Neural cell (in vitro differentiated cells): Measurements from ENCODE around the gene PKIB. TPM values are rescaled to one million over a fixed set of nuclear protein-coding genes. Genes with fewer than 3 reads are reported as not detected.

ENCODE experiments used
- H2AFZ ChIP-seq: fragments of 200-600, 300-800 bp; sonication (generic), shearing (Covaris generic); 2 replicates; pipeline ENCODE4 v1.6.0; 2014; ENCODE audit warnings: low read depth, mild to moderate bottlenecking, antibody characterized with exemption, low read length, moderate library complexity
- H3F3A ChIP-seq: fragments of 200-600 bp; shearing (Covaris generic); 2 replicates; pipeline ENCODE4 v1.6.1; 2016; ENCODE audit warnings: mild to moderate bottlenecking, moderate library complexity, mixed read lengths, antibody characterized with exemption, low read length; ENCODE audit not compliant: insufficient read depth, poor library complexity, severe bottlenecking
- H3K27ac ChIP-seq: fragments of 200-600, 300-800 bp; sonication (generic), shearing (Covaris generic); 2 replicates; pipeline ENCODE4 v1.5.1; 2014; ENCODE audit warnings: mild to moderate bottlenecking, low read length, moderate library complexity
- H3K27me3 ChIP-seq: fragments of 300-800, 200-600 bp; sonication (generic), shearing (Covaris generic); 2 replicates; pipeline ENCODE4 v1.6.0; 2014; ENCODE audit warnings: mild to moderate bottlenecking, low read depth, low read length, moderate library complexity; ENCODE audit not compliant: insufficient read depth
- H3K36me3 ChIP-seq: fragments of 300-800, 200-600 bp; sonication (generic), shearing (Covaris generic); 2 replicates; pipeline ENCODE4 v1.5.1; 2014; ENCODE audit warnings: mild to moderate bottlenecking, antibody characterized with exemption, low read length, moderate library complexity; ENCODE audit not compliant: insufficient read depth
- H3K4me2 ChIP-seq: fragments of 300-800, 200-600 bp; sonication (generic), shearing (Covaris generic); 2 replicates; pipeline ENCODE4 v1.6.0; 2014; ENCODE audit warnings: mild to moderate bottlenecking, low read length
- H3K4me3 ChIP-seq: fragments of 300-800, 200-600 bp; sonication (generic), shearing (Covaris generic); 2 replicates; pipeline ENCODE4 v1.5.1; 2014; ENCODE audit warnings: mild to moderate bottlenecking, low read length, moderate library complexity
- H3K79me2 ChIP-seq: fragments of 200-600 bp; shearing (Covaris generic); replicated peaks from 2 replicates; pipeline ENCODE4 v1.6.0; 2014; ENCODE audit warnings: mild to moderate bottlenecking, low read length, moderate library complexity; ENCODE audit not compliant: insufficient read depth
- H3K9ac ChIP-seq: fragments of 300-800, 200-600 bp; sonication (generic), shearing (Covaris generic); 2 replicates; pipeline ENCODE4 v1.6.1; 2016; ENCODE audit warnings: mild to moderate bottlenecking, low read length, mixed read lengths
- H3K9me2 ChIP-seq: fragments of 200-600 bp; shearing (Covaris generic); 2 replicates; pipeline ENCODE4 v1.6.1; 2016; ENCODE audit warnings: mild to moderate bottlenecking, low read length, mixed read lengths; ENCODE audit not compliant: insufficient read depth
- H3K9me3 ChIP-seq: fragments of 200-600, 300-800 bp; sonication (generic), shearing (Covaris generic); 2 replicates; pipeline ENCODE4 v1.6.1; 2016; ENCODE audit warnings: mild to moderate bottlenecking, mixed run types, low read length, moderate library complexity, mixed read lengths
- H4K20me1 ChIP-seq: fragments of 200-600 bp; shearing (Covaris generic); 2 replicates; pipeline ENCODE4 v1.6.1; 2016; ENCODE audit warnings: mild to moderate bottlenecking, mixed run types; ENCODE audit not compliant: insufficient read depth
- CTCF ChIP-seq: fragments of 450-650 bp; IDR thresholded peaks from 2 replicates; pipeline ENCODE4 v1.5.1; 2014; ENCODE audit warnings: antibody characterized with exemption, mild to moderate bottlenecking, moderate library complexity; ENCODE audit not compliant: poor library complexity, severe bottlenecking
- EP300 ChIP-seq: fragments of 450-650 bp; conservative IDR thresholded peaks from 2 replicates; pipeline ENCODE4 v1.6.1; 2014; ENCODE audit warnings: antibody characterized with exemption, mild to moderate bottlenecking, moderate library complexity; ENCODE audit not compliant: poor library complexity, severe bottlenecking
- EZH2 ChIP-seq: fragments of 200-600, 300-800 bp; shearing (Covaris generic), sonication (generic); IDR thresholded peaks from 2 replicates; pipeline ENCODE4 v1.6.1; 2014; ENCODE audit warnings: antibody characterized with exemption, low read length, borderline replicate concordance, mild to moderate bottlenecking; ENCODE audit not compliant: insufficient read depth, poor library complexity, severe bottlenecking
- MXI1 ChIP-seq: fragments of 450-650 bp; conservative IDR thresholded peaks from 2 replicates; pipeline ENCODE4 v1.6.1; 2014; ENCODE audit warnings: antibody characterized with exemption, mild to moderate bottlenecking; ENCODE audit not compliant: poor library complexity, severe bottlenecking
- POLR2AphosphoS5 ChIP-seq: IDR thresholded peaks from 2 replicates; pipeline ENCODE4 v1.6.1; 2012
- RAD21 ChIP-seq: fragments of 450-650 bp; conservative IDR thresholded peaks from 2 replicates; pipeline ENCODE4 v1.6.1; 2014; ENCODE audit warnings: antibody characterized with exemption, mild to moderate bottlenecking, moderate library complexity
- REST ChIP-seq: IDR thresholded peaks from 2 replicates; pipeline ENCODE4 v1.6.1; 2012; ENCODE audit warnings: borderline replicate concordance
- SMC3 ChIP-seq: fragments of 450-650 bp; conservative IDR thresholded peaks from 2 replicates; pipeline ENCODE4 v1.6.1; 2014; ENCODE audit warnings: antibody characterized with exemption, mild to moderate bottlenecking, moderate library complexity; ENCODE audit not compliant: poor library complexity
- TAF1 ChIP-seq: IDR thresholded peaks from 2 replicates; pipeline ENCODE4 v1.6.1; 2012; ENCODE audit warnings: low read depth
- polyA plus RNA-seq: library from polyadenylated mRNA; depleted of rRNA; stranded (reverse); fragments of >200 nt; gene quantifications from 2 replicates; pipeline ENCODE4 v1.2.3, GENCODE V29; 2014

PKIB gene
- polyA plus RNA-seq, 1 donor from 2014 or later, result 22.8 TPM

GRCh38 chr6:122694602-122695001 lies 84.4 kb downstream of the PKIB start:
- Histone ChIP-seq H3K4me2 (no peak overlapping the region), H3K4me3 (no peak overlapping the region), H4K20me1 (no peaks in the 10 kb centered on the region), H3K27ac (no peak overlapping the region), H3K79me2 (no peaks in the 10 kb centered on the region), H3K27me3 (no peaks in the 10 kb centered on the region), H3K9ac (no peak overlapping the region), H3K9me2 (no peaks in the 10 kb centered on the region), H3F3A (no peaks in the 10 kb centered on the region), H3K9me3 (no peaks in the 10 kb centered on the region), H2AFZ (no peak overlapping the region), H3K36me3 (no peaks in the 10 kb centered on the region)
- TF ChIP-seq SMC3 (no peak), EP300 (no peak), CTCF (no peak), RAD21 (no peak), TAF1 (no peak), POLR2AphosphoS5 (no peak), MXI1 (no peak), EZH2 (no peak), REST (no peak)

- Histone ChIP-seq H3K36me3 (no peaks in the 10 kb centered on the region), H3K9me2 (no peaks in the 10 kb centered on the region), H3K79me2 (no peaks in the 10 kb centered on the region), H3K27me3 (no peaks in the 10 kb centered on the region), H3K27ac (no peak overlapping the region), H2AFZ (no peak overlapping the region), H3F3A (no peaks in the 10 kb centered on the region), H3K9me3 (no peaks in the 10 kb centered on the region), H3K4me2 (no peak overlapping the region), H3K9ac (no peak overlapping the region), H4K20me1 (no peaks in the 10 kb centered on the region), H3K4me3 (no peak overlapping the region)
- no peak for TF ChIP-seq EZH2
- TF ChIP-seq POLR2AphosphoS5, result no peak
- TF ChIP-seq MXI1, result no peak
- no peak for TF ChIP-seq SMC3
- TF ChIP-seq REST, result no peak
- TF ChIP-seq TAF1, result no peak
- TF ChIP-seq CTCF, result no peak
- TF ChIP-seq EP300, result no peak
- no peak for TF ChIP-seq RAD21
These were observed 85.0 kb downstream of the PKIB start for GRCh38 chr6:122695188-122695587.
